ENCODE measurements around the gene HIC1. TPM values are rescaled to one million over a fixed set of nuclear protein-coding genes. Genes with fewer than 3 reads are reported as not detected.

The HIC1 gene
- polyA plus RNA-seq, 3 donors: 0.13 to 14.2 (median 0.30) TPM

DNA sequence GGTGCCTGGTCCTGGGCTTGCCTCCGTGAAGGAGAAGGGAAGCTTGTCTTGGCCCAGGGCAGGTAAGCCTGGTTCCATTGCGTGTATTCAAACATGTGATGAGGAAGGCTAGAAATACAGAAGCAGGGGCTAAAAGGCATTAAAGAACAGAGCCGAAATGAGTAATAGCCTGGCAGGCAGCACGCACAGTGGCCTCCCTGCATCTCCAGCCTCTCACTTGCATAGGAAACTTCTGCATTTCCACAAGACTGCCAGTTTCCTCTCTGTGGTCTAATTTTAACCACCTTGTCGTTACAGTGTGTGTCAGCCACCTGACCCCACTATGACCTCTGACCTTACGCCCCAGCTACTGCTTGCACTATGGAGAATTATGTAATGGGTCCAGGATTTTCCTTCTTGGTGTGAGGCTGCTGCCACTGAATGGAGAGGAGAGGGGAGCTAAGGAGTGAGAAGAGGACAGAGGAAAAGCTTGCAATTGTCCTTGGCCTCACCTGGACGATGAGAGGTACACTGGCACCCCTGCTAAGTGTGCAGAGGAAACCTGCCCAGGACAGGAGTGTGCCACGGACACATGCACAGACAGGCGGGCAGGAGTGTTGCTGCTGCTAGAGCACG lies 32.8 kb downstream of the HIC1 start:
- H3K27ac Mint-ChIP-seq: peak overlapping the region; percentile 60 to 93 (median 89)
- intact Hi-C loops (cut with micrococcal nuclease): loop anchor here in 1 of 2 donors (2.0 to 5.0 kb wide), 2 partner anchors 29 to 70 kb away; no protein-coding TSS in a partner anchor
- peak; percentile 96 to 99 (median 98) for DNase-seq
- Histone ChIP-seq H3K4me1 (ENCODE audit: control insufficient read depth in 1 of 2, insufficient read depth in 2 of 2, low read length in 2 of 2) (peaks cover 78 to 84% of the 10 kb centered on the region in 2 donors), H3K27ac (ENCODE audit: low read depth in 1 of 2, low read length in 2 of 2) (peak overlapping the region; percentile 78 to 83), H3K9me3 (replicated peaks in 1 of 2; ENCODE audit: control insufficient read depth in 1 of 2, insufficient read depth in 1 of 2, low read length in 2 of 2) (no peaks in the 10 kb centered on the region), H3K9ac (ENCODE audit: insufficient read depth, low read length, poor library complexity, severe bottlenecking) (peak overlapping the region; percentile 35), H2AFZ (ENCODE audit: insufficient read depth, low read depth, low read length, poor library complexity, severe bottlenecking) (no peak overlapping the region), H3K36me3 (replicated peaks in 1 of 2; ENCODE audit: control insufficient read depth in 1 of 2, insufficient read depth in 2 of 2, low read length in 2 of 2) (peaks cover 0 to 7% of the 10 kb centered on the region in 2 donors), H3K4me2 (replicated peaks; ENCODE audit: extremely low read depth, low read length, poor library complexity, severe bottlenecking) (peak overlapping the region; percentile 79), H3K27me3 (ENCODE audit: control insufficient read depth in 2 of 2, insufficient read depth in 2 of 2, low read length in 2 of 2) (peaks cover 0 to 6% of the 10 kb centered on the region in 2 donors), H3K79me2 (ENCODE audit: insufficient read depth, low read length) (no peaks in the 10 kb centered on the region), H3K4me3 (replicated peaks in 1 of 3; ENCODE audit: low read depth in 2 of 3, low read length in 3 of 3) (peak overlapping the region in 1 of 3 experiments; percentile 74), H4K20me1 (ENCODE audit: insufficient read depth, low read length) (no peaks in the 10 kb centered on the region)
- peaks cover 11 to 35% (median 35%) of the 10 kb centered on the region in 3 donors for H3K27me3 Mint-ChIP-seq (ENCODE audit: low read depth in 3 of 3)
- TF ChIP-seq, protein P1, sequence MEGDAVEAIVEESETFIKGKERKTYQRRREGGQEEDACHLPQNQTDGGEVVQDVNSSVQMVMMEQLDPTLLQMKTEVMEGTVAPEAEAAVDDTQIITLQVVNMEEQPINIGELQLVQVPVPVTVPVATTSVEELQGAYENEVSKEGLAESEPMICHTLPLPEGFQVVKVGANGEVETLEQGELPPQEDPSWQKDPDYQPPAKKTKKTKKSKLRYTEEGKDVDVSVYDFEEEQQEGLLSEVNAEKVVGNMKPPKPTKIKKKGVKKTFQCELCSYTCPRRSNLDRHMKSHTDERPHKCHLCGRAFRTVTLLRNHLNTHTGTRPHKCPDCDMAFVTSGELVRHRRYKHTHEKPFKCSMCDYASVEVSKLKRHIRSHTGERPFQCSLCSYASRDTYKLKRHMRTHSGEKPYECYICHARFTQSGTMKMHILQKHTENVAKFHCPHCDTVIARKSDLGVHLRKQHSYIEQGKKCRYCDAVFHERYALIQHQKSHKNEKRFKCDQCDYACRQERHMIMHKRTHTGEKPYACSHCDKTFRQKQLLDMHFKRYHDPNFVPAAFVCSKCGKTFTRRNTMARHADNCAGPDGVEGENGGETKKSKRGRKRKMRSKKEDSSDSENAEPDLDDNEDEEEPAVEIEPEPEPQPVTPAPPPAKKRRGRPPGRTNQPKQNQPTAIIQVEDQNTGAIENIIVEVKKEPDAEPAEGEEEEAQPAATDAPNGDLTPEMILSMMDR (IDR thresholded peaks at IDR 0.05): no peak
- peaks cover 82% of the 10 kb centered on the region for H3K4me1 Mint-ChIP-seq
- WGBS (ENCODE audit: insufficient coverage): 17% methylated on average over 8 of the region's 10 CpGs
- H3K4me3 Mint-ChIP-seq: peak overlapping the region; percentile 58 to 76
- H3K36me3 Mint-ChIP-seq: peaks cover 34 to 44% of the 10 kb centered on the region in 2 donors
- H3K9me3 Mint-ChIP-seq: peaks cover 0 to 2% (median 0%) of the 10 kb centered on the region in 7 donors

DNA sequence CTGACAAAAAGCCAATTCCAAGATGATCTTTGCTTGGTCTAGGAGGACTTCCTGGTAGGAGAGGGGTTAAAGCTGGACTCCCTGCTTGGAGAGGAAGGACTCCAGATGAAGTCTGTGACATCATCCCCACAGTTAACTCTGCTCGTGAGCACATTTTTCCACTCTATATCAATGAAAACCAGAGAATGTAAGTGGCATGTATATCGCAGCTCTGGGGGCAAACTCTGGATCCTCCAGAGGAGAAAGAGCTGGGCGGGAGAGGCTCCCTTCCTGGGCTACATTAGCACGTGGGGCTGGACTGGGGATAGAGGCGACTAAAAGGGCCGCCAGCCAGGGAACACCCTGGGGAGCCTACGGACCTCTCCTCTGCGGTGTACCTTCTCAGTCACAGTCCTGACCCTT lies 34.1 kb downstream of the HIC1 start:
- H4K20me1 ChIP-seq (ENCODE audit: insufficient read depth, low read length): no peaks in the 10 kb centered on the region
- H2AFZ ChIP-seq (ENCODE audit: insufficient read depth, low read depth, low read length, poor library complexity, severe bottlenecking): no peak overlapping the region
- DNase-seq: peak in 1 of 3 donors; percentile 37
- Mint-ChIP-seq H3K27me3 (ENCODE audit: low read depth in 3 of 3) (peaks cover 11 to 35% (median 34%) of the 10 kb centered on the region in 3 donors), H3K9me3 (peaks cover 0 to 4% (median 0%) of the 10 kb centered on the region in 7 donors), H3K36me3 (peaks cover 34 to 43% of the 10 kb centered on the region in 2 donors), H3K4me1 (peaks cover 69% of the 10 kb centered on the region), H3K27ac (peak overlapping the region; percentile 85 to 96 (median 91)), H3K4me3 (peak overlapping the region; percentile 92 to 97)
- peak overlapping the region; percentile 27 to 74 (median 62) for H3K4me3 ChIP-seq (replicated peaks in 1 of 3; ENCODE audit: low read depth in 2 of 3, low read length in 3 of 3)
- H3K4me1 ChIP-seq (ENCODE audit: control insufficient read depth in 1 of 2, insufficient read depth in 2 of 2, low read length in 2 of 2): peaks cover 65 to 71% of the 10 kb centered on the region in 2 donors
- WGBS (ENCODE audit: insufficient coverage): 42% methylated on average over 4 of the region's 8 CpGs
- peak overlapping the region; percentile 55 for H3K9ac ChIP-seq (ENCODE audit: insufficient read depth, low read length, poor library complexity, severe bottlenecking)
- intact Hi-C loops (cut with micrococcal nuclease): loop anchor here in 1 of 2 donors (1.0 to 5.0 kb wide), 2 partner anchors 32 to 68 kb away; no protein-coding TSS in a partner anchor
- H3K9me3 ChIP-seq (replicated peaks in 1 of 2; ENCODE audit: control insufficient read depth in 1 of 2, insufficient read depth in 1 of 2, low read length in 2 of 2): no peaks in the 10 kb centered on the region
- TF ChIP-seq, protein P1 (IDR thresholded peaks at IDR 0.05): no peak
- peaks cover 0 to 6% of the 10 kb centered on the region in 2 donors for H3K27me3 ChIP-seq (ENCODE audit: control insufficient read depth in 2 of 2, insufficient read depth in 2 of 2, low read length in 2 of 2)
- H3K4me2 ChIP-seq (replicated peaks; ENCODE audit: extremely low read depth, low read length, poor library complexity, severe bottlenecking): peak overlapping the region; percentile 79
- peaks cover 0 to 7% of the 10 kb centered on the region in 2 donors for H3K36me3 ChIP-seq (replicated peaks in 1 of 2; ENCODE audit: control insufficient read depth in 1 of 2, insufficient read depth in 2 of 2, low read length in 2 of 2)
- no peaks in the 10 kb centered on the region for H3K79me2 ChIP-seq (ENCODE audit: insufficient read depth, low read length)
- H3K27ac ChIP-seq (ENCODE audit: low read depth in 1 of 2, low read length in 2 of 2): peak overlapping the region; percentile 39 to 83
